GM19035 (cell line): Measurements from ENCODE around the gene RRM2.
"Not testable (repeated sequence)": the region's sequence is repeated elsewhere in the genome, so short reads cannot be mapped to it uniquely, and the experiment has no call there.

ENCODE experiments used
- ATAC-seq: cut with Tn5 transposase; IDR thresholded peaks from one replicate; pipeline ENCODE4 v1.9.1; 2021; ENCODE audit not compliant: unreplicated experiment

The RRM2 gene

DNA sequence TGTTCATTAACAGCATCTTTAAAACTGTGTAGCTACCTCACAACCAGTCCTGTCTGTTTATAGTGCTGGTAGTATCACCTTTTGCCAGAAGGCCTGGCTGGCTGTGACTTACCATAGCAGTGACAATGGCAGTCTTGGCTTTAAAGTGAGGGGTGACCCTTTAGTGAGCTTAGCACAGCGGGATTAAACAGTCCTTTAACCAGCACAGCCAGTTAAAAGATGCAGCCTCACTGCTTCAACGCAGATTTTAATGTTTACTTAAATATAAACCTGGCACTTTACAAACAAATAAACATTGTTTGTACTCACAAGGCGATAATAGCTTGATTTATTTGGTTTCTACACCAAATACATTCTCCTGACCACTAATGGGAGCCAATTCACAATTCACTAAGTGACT lies 7.0 kb downstream of the RRM2 start:
- ATAC-seq, result no peak

DNA sequence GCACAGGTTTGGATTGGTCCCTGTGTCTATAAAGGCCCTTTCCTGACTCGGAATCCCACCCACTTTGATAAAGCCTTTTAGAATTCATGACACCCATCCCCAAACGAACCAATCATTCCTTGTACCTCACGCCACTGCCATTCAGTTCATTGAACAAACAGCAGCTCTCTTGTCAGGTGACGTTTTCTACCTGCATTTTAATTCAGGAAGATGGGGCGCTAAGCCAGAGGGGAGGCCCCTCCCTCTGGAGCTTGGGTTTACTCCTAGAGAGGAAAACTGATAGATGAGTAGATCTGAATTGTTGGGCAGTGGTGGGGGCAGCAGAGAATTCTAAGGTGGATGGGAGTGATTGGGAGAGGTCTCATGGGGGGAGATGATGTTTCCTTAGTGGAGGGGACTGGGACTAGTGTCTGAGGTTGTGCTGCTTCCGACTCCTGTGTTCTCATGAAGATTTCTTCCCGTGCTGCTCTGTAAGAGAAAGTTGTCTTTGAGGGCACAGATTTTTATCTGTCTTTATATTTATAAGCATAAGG lies 9.6 kb downstream of the RRM2 start:
- ATAC-seq, result no peak

DNA sequence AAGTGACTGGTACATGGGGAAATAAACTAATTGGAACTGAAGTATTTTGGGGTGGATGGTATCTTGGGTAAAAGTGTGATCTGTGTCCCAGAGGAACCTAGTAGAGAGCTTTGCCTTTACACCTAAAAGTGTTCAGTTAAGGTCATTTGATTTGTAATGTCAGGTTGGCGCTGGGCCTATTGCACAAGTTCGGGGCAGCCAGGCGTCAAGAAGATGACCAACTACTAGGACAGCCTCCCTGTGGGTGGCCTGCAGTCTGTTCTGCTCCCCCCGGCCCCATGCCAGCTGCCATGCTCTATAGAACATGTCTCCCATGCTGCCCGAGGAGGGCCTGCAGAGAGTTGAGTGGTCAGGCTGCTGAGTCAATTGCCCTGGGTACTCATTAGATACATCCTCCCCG lies 10.1 kb downstream of the RRM2 start:
- ATAC-seq, result no peak

DNA sequence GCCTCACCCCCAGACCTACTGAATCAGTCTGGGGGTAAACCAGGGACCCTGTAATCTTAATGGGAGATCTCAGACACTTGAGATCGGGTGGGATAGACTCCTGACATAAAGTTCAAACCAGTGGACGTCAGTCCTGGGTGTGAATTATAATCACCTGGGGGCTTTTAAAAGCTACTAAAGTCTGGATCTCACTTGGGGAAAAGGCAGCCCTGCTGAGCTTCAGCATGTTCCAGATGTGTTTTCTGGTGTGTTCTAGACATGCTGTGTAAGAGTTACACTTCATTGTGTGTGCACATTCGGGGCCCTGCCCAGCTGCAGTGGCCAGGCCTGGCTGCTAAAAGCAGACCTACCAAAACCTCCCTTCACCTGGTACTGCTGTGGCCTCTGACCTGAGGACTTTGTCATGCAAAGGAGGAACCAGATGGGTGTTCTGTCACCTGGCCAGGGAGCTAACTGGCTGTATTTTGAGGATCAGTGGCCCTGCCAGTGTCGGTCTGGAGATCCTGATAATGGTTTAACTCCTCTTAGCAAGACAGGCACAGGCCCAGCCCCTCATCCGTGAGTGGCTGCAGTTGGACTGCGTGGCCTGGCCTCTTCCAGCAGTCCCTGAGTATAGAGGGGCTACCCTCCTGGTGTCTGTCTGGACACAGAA lies 10.6 kb downstream of the RRM2 start:
- no peak for ATAC-seq

DNA sequence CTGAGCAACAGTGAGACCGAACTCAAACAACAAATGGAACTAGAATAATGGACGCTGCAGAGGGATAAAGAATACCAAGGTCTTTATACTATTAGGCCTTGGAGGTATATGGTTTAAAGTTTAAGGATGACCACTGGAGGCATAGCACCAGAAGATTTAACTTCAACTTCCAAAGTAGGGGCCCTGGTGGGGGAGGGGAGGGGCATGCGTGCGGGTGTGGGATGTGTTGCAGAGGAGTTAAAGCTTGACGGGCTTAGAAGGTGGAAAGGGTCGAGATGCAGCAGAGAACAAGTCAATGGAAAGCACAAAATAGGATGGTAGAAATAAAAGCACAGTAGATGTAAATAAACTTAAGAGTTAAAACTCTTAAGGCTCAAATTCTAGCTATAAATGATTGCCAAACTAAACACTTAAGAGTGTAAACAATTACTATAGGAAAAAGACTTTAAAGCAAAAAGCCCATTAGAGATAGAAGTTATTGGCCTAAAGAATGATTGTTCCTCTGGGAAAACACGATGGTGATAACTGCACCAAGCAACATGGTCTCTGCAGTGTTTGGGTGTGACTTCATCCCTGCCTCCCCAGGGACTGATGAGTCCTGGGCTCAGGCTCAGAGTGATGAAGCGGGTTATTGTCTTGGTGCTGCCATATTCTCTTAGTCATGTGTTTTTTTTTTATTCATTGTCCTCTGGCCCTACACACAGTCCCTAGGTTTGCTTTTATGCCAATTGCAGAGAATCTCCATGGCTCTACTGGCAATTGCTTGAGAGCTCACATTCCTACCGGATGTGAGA lies 13.0 kb downstream of the RRM2 start:
- ATAC-seq, result no peak

DNA sequence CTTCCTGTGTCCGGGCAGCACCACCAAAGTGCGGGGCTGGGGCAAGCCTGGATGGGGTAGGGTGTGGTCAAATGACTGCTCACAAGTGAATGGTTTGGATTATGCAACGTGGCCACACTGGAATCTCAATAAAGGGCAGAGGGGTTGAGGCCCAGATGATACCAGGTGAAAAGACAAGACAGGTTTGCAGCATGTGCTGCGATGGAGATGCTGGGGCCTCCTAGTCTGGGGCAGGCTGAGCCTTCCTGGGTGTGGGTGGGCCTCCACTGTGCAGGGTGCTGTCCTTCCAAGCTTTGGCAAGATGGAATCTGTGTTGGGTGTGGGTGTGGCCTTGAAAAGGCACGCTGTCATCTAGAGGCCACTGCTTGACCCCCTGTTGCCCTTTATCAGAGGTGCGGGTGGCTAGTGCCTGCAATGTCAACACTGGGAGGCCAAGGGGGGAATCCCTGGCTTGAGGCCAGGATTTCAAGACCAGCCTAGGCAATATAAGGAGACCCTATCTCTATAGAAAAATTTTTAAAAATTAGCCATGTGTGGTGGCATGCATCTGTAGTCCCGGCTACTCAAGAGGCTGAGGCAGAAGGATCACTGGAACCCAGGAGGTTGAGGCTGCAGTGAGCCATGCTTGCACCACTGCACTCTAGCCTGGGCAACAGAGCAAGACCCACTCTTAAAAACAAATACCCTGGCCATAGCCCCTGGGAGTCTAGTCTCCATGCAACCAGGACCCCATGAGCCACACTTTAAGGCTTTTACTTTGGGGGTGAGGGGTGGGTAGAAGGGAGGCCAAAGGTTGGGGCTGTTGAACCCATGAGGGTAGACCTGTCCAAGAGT lies 13.8 kb downstream of the RRM2 start:
- ATAC-seq, result no peak

DNA sequence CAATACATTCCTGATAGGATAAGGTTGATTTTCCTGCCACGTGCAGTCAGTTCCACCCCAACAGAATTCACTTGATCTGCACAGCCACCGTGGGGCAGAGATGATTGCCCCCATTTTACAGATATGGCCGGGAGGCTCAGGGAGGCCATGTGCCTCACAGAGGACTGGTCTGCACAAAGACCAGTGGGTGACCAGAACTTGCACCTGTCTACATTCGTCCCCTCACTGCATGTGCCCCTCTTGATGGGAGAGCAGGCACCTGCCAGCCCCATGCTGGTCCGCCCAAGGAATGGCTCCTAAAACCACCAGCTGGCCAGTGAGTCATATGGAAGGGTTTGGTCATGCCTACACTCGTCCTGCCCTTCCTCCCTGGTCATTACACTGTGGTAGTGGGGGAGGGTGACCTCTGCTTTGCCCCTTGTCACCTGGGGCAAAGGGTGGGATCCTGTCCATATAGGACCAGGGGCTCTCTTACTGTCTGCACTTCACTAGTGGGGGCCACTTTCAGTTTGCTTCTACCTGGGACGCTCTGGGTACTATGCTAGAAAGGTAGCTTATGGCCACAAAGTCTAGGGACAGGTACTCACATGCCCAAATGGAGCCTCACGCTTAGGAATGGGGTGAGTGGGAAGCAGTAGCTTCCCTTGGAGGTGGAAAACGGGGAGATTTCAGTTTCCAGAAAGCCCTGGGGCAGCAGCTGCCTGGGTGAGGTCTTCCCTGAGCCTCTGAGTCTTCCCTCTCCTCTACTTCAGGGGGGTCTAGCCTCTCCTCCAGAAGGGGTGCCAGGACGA lies 14.7 kb downstream of the RRM2 start:
- no peak for ATAC-seq

DNA sequence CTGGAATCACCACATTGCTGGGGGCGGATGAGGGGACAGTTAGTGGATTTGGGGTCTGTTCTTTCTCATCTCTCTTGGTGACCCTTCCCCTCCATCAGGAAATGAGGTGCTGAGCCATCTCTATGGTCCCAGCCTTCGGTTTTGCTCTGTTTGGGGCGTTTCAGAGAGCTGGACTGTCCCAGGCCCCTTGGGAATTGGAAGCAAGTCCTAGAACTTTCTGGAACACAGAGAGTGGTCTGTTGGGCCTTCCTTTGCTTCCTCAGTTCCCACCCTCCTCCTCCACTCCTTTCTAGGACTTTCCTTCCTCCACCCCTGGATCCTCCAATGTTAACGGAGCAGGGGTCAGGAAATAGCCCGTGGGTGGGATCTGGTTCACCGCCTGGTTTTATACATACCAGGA lies 17.0 kb downstream of the RRM2 start:
- no peak for ATAC-seq

DNA sequence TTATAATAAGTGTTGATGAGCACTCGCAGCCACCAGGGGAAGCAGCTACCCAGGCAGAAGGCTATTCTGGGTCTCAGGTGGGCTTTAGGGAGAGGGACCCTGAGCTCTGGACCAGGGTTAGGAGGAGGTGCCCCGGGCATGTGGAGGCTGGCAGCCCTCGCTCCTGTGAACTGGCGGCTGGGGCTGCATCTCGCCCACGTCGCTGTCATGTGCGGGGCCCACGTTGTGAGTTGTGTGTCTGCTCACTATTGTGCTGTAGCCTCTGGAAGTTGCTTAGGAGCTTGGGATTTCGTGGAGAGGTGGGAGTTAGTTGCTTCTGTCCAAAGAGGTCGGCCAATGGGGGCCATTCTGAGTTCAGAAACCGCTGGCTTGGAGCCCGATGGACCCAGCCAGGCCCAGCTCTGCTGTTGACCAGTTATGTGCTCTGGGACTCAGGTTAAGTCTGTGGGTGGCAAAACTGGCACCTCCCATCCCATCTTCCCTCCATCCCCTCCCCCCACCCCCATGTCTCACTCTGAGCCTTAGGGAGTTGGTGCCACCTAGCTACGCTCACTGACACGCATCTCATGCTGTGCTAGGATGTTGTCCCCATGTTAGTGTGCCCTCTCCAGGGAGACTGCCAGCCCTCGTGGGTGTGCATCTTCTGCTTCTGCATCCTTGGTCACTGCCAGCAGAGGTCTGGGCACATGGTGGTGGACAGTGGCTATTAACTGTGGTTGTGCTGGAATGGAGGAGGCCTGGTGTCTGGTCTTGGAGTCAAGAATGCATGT lies 18.5 kb downstream of the RRM2 start:
- no peak for ATAC-seq

DNA sequence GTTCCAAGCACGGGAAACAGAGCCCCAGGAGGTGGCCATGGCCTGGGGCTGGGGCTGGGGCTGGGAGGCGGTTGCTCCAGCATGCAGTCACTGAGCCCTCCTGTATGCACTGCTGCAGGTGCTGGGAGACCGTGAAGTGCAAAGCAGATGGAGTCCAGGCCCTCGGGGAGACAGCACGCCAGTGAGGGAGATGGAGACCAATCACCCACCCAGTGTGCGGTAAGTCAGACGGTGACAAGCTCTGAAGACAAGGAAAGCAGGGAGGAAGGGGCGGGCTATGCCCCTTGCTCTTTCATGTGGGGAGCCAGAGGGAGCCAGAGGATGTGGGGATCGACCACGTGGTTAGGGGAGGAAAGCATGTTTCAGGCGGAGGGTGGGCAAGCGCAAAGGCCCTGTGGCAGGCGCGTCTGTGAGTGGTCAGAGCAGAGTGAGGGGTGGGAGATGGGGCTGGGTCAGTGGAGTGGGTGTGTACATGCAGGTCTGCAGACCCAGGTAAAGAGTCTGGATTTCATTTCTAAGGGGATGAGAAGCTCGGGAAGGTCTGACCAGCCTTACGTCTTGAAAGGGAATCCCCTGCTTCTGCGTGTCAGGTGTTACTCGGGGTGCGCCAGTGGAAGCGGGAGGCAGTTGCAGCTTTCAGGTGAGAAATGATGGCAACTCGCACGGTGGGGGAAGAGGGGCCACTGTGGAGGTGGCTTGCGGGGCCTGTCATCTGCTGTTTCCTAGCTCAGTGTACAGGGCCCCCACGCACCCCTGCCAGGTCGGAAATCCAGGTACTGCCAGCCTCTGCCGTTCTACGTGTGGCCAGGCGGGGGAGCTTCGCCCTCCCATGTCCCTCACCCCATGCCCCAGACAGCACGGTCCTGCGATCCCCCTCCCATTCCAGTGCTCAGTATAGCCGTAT lies 19.4 kb downstream of the RRM2 start:
- no peak for ATAC-seq

DNA sequence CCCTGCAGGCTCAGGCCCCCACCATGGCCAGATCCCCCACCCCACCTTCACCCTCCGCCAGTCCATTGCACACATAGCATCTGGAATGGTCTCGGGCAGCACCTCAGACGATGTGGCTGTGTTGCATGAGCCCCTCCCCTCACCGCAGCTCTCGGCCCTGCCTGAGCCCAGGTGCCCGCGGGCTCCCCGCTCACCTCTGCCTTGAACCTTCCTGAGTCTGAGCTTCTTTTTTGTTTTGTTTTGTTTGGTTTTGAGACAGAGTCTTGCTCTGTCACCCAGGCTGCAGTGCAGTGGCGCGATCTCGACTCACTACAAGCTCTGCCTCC lies 20.1 kb downstream of the RRM2 start:
- no peak for ATAC-seq

DNA sequence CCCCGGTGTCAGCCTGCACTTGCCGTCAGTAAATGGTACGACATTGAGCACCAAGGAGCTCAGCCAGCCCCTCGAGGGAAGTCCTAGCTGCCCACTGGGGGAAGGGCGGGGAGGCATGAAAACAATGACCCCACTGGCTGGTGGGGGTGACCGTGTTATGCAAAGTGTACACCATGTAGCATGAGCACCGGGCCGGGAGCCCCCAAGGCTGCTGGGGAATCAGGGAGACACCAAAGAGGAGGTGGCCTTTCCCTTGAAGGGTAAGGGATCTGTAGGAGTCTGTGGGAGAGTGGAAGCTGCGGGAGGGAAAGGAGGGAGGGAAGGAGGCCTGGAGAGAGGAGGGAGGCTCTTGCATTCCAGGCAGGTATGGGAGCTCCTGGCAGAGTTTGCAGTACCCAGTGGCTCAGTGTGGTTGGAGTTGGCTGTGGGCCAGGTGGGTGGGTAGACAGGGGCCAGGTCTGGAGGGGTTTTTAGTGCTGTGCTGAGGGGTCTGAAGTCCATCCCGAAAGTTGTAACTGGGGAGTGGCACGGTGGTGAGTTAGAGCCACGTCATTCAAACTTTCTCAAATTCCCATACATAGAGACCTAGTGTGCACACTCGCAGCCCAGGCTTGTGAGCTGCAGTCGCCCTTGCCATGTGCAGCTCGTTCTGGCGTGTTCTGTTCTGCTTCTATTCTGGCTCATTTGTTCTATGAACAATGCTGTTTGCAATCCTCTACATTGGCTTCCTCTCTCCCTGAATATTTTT lies 22.4 kb downstream of the RRM2 start:
- ATAC-seq, result no peak

DNA sequence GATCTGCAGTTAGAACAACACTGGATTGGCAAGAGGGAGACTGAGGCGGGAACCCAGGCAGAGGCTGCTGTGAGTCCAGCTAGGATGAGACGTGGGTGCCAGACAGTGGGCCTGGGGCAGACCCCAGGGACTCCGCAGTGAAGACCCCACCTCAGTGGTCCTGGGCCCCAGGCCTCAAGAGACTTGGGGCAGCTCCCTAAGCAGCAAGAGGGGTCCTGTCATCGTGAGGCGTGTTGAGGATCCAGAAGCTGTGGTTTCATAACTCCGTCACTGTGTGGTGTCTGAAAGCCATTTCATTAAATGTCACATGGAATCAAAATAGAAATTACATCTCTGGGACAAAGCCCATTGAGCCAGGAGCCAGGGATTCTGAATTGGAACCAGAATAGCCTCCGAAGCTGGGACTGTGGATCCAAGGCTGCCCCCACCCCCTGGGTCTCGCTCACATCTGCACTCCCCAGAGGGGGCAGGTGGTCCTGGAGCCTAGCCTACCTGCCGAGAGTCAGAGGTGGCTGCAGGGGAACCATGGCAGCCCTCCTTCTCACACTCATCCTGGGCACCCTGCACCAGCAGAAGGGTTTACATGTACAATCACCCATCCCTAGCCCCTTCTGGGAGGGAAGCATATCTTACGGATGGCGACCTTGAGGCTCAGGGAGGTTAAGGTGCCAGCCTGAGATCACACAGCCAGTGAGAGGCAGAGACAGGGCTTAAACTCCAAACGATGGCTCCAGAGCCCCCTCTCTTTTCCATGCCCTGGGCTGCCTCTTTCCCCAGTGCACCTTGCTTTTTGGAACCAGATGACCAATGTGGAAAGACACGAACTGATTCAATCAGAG lies 23.2 kb downstream of the RRM2 start:
- ATAC-seq, result no peak

DNA sequence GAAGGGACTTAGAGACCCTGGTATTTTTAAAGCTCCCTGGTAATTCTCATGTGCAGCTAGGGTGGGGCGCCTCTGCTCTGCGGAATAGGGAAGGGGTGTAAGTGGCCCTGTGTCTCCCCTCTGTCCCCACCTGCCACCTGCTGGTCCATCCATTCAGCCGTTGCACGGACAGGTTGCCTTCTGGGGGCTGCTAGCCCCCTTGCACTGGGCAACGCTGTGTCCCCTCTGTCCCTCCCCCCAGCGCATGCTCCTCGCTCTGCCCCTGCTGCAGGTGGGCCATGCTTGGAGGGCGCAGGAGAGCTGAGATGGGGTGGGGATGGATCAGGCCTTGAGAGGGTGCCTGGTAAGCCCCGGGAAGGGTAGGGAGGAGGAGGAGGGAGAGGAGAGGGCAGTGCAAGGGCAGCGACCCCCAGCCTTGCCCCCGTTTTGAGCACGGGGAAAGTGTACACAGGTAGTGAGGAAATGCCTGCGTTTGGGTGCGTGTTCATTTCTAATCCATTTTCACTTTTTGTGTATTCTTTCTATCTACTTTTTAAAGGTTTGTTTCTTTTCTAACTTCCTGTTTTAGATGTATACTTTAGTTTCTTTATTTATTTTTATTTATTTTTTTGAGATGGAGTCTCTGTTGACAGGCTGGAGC lies 23.9 kb downstream of the RRM2 start:
- no peak for ATAC-seq

DNA sequence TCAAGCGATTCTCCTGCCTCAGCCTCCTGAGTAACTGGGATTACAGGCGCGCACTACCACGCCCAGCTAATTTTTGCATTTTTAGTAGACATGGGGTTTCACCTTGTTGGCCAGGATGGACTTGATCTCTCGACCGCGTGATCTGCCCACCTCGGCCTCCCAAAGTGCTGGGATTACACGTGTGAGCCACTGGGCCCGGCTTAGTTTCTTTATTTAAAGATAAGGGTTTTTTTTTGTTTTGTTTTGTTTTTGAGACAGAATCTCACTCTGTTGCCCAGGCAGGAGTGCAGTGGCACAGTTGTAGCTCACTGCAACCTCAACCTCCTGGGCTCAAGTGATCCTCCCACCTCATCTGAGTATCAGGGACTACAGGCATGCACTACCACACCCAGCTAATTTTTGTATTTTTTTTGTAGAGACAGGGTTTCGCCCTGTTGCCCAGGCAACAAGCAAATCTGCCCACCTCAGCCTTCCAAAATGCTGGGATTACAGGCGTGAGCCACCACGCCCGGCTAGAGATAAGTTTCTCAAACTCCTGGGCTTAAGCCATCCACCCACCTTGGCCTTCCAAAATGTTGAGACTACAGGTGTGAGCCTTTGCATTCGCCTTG lies 24.6 kb downstream of the RRM2 start:
- not testable (repeated sequence) for ATAC-seq

DNA sequence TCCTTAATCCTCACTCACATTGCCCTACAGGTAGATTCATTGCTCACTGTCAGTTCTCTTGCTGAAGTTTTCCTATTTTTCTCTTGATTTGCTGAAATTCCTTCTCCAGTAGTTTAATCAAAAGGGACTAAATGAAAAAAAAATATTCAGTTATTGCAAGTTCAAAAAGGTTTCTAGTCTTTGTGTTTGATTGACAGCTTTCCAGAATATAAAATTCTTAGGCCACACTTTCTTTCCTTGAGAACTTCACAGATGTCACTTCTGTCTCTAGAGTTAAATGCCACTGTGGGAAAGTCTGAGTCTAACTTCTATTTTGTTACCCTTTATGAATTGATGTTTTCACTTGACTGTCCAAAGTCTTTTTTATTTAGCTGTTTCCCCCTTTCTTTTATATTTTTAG lies 25.7 kb downstream of the RRM2 start:
- no peak for ATAC-seq

DNA sequence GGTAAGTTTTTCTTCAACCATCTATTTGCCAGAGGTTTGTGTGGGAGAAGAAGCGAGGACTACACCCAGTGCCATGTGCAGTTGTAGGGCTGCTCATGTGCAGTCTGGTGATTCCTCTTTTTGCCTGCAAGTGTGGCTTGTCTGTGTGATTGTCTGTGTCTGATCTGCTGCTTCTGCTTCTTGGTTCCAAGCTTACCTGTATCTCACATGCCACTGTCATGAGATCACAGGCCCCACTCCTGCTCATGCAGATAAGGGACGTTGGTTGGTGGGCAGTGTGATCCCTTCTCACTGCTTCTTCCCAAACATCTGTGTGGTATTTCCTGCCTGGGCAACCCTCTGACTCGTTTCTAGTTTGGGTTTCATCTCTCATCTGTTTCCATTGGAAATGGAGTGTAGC lies 27.1 kb downstream of the RRM2 start:
- ATAC-seq, result no peak
